GM08714 (cell line): ENCODE data around the gene MRPS2.

Experiments
- H3K4me3 ChIP-seq: fragments of 200-500 bp; sonication (Bioruptor generic); 2 replicates; pipeline ENCODE4 v1.5.1; 2014; ENCODE audit warnings: mild to moderate bottlenecking, low read length, inconsistent platforms
- ZNF274 ChIP-seq: IDR thresholded peaks from 2 replicates; pipeline ENCODE4 v1.6.1; 2012; ENCODE audit warnings: mild to moderate bottlenecking, low read depth, low read length

Gene MRPS2

DNA sequence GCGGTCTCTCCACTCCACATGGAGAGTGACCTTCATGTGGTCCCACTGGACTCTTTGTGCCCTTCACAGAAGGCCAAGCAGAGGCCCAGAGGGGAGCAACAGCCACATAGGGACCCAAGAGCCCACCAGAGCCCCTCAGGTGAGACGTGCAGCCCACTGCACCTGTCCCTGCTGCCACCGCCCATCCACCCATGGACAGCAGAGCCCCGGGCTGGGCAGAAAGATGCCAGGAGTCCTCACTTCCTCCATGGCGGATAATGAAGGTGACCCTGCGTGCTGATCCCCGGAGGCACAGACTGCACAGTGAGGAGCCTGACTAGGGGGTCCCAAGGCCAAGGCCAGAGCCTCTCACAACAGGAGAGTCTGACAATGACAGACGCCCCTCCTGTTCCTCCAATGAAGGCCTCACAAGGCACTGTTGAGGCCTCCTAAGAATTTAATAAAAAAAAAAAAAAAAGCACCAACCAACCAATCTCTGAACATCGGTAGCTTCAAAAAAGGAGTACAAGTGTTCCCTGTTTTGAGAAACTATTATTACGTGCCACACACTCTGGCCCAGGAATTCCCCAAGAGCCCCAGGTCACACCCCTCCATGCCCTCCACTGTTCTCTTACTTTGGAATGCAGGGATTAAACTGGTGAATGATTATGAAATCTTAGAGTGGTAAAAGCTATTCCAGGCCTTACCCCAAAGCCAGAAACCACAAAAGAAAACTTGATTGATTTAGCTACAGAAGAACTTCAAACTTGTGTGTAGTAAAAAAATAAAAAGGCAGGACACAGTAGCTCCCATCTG lies 23.7 kb upstream of the MRPS2 start:
- no peak for TF ChIP-seq ZNF274
- no peak overlapping the region for H3K4me3 ChIP-seq

DNA sequence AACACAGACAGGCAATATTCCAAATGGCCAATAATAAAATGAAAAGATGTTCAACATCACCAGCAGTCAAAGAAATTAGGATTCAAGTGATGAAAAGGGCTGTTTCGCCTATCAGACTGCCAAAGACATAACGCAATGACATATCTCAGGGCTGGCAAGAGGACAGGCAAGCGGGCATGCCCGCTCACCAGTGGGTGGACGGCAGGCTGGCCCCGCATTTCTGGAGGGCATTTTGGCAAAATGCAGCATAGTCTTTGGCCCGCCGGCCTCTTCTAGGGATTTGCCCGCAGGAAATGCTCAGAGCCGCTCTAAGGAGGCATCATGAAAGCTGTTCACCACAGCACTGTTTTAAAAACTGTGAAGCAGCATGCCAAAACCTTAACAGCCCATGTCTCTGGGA lies 22.3 kb upstream of the MRPS2 start:
- H3K4me3 ChIP-seq: no peak overlapping the region
- no peak for TF ChIP-seq ZNF274

DNA sequence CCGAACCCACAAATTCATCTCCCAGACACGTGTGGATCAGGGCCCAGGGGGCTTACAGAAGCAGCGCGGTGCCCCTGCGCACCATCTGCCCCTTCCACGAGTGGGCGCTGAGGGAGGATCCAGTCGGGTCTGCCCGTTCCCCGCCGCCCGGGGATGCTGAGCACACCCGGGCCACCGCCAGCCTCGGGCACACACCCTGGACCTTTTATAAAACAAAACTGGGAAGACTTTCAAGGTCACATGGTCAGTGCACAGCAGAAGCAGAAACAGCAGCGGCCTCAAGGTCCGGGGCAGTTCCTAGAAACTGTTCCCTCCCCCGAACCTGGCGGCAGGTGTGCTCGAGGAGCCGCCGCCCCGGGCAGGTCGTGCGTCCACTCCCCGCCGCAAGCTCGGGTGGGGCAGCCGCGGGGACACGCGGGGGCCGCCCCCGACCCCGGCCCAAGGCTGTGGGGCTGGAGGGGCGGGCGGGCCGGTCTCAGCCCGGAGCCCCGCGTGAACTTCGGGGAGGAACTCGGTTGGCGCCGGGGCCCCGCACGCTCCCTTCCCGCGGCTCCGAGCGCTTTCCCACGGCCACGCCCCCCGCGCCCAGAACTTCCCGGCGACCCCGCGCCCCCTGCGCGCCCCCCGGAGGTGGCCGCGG lies 21.5 kb upstream of the MRPS2 start:
- H3K4me3 ChIP-seq: peak overlapping the region; percentile 32; the same call in 1 of the 2 replicates
- no peak for TF ChIP-seq ZNF274

DNA sequence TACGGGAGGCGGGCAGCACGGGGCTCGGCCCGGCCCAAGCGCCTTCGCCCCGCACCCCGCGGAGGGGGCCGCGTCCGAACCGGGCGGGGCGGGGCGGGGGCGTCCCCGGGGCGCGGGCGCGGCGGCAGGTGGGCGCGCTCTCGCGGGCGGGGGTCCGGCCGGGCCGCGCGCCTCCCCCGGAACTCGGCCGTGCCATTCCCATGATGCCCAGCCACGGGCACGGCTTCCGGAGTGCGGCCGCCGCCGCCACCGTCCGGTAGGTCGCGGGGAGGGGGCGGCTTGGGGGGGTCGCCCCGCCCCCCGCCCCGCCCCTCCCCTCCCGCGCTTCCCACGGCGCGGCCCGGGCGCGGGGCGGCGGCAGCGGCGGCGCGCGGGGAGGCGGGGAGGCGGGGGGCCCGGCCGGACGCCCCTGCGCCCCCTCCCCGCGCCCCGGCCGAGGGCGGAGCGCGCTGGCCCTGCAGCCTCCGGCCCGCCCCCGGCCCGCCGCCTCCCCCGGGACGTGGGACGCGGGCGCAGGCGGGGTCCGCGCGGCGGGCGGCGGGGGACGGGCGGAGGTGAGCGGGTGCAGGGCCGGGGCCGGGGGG lies 20.9 kb upstream of the MRPS2 start, which contains the start of gene PPP1R26:
Gene PPP1R26, plus strand, starts transcription at position 314 of the 584 bp plus-strand sequence. CDS start 4,729 bp downstream, outside the sequence.
- no peak for TF ChIP-seq ZNF274
- peak within 1 kb of the TSS; percentile 67 for H3K4me3 ChIP-seq

DNA sequence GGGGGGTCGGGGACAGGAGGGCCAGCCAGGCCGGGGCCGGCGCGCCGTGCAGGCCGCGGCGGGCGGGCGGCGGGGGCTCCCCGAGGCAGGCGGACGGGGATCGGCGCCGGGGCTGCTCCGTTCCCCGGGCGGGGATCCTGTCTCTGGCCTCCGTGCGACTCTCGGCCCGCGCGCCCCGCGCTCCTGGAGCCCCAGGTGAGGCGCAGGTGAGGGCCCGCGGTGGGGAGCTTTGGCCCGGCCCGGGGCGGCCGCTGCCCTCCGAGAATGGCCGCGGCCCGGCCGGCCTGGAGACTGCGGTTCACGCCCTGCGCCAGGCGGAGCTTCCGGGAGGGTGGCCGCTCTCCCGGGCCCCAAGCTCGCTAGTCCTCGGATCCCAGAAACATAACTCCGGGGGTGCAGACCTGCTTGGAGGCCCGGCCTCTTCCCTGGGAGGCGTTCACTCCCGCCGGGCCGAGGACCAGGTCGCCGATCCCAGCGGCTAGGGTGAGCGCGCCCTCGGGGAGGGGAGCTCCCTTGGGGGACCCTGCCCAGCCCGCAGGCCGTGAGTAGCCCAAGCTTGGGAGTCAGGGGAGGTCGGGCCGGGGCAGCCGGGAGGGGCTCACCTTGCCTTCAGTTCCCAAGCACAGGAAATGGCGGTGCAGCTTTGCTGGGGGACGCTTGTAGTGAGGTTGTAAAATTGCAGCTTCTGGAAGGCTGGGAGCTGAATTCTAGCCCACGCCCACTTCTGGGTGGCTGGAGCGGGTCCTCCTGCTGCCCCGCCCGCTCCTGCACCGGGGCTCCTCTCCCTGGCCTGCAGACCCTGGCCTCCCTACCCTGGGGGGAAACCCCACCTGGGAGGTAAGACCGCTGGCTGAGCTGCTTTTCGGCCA lies 20.2 kb upstream of the MRPS2 start:
- TF ChIP-seq ZNF274: no peak
- peak overlapping the region; percentile 67 for H3K4me3 ChIP-seq

DNA sequence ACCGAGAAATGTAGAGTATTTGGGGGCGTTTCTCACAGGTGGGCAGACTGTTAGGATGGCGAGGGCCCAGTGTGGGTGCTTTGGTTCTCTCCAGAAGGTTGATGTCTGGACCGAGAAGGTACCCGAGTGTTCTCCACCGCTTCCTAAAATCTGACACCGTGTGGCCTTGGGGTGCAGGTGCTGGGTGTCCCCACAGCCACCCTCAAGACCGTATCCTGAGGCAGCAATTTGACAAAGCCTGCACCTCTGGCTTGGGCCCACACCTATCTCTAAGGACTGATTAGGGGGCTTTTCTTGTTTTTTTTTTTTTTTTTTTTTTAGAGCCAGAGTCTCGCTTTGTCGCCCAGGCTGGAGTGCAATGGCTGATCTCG lies 19.6 kb upstream of the MRPS2 start:
- no peak for TF ChIP-seq ZNF274
- H3K4me3 ChIP-seq: peak overlapping the region; percentile 67; the same call in 1 of the 2 replicates

DNA sequence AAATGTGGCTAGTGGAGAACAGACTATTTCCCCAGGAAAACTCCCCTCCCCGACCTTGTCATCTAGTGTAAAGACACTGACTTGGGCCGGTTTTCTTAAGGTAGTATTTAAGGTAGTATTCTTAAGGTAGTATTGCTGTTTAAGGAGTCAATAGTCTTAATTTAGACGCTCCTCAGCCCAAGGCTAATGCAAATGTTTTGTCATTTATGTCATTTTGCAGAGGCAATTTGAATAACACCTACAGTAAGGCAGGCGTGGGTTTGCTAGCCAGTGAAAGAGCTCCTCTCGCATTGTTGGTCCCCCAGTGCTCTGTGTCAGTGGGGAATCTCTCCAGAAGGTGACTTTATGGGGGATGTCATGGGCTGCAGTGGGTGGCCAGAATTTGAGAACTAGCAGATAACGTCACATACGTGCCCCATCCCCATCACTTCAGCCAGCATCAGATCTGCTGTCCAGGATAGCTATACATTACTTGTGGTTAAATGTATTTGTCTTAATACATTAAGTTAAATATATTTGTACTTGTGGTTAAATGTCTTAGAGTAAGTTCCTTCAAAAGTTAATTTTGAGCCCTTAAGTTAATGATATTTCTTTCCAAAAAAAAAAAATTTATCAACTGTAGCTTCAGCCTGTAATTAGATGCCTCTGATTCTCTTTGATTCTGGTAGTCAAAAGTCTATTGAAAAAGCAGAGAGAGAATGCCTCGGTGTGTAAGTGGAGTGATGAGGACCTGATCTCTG lies 18.3 kb upstream of the MRPS2 start:
- no peak for TF ChIP-seq ZNF274
- H3K4me3 ChIP-seq: no peak overlapping the region

DNA sequence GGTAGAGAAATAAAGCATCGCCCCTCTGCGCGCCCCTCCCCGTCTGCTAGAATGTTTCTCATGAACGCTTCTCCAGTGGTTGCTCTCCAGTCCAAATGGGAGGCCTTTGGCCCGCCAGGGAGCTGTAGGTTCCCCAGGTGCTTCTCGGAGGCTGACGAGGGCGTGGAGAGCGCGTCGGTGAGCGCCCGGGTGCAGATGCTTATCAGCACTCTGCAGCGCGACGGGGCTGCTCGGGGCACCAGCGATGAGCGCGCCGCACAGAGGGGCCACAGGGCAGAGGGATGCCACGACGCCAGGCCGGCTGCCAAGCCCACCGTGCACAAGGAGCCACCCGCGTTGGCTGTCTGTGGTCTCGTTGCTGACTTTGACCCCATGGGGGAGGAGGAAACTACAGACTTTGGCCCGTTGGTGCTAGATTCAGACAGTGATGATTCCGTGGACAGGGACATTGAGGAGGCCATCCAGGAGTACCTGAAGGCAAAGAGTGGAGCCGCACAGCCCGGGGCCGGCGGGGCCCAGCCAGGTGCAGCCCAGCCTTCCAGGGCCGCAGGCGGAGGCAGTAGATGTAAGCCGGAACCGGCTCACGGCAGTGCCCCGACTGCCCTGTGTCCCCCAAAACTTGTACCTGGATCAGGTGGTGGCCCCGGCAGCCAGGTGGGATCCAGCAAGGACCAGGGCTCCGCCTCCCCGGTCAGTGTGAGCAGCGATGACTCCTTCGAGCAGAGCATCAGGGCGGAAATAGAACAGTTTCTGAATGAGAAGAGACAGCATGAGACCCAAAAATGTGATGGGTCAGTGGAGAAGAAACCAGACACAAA lies 15.8 kb upstream of the MRPS2 start:
- H3K4me3 ChIP-seq: no peak overlapping the region
- TF ChIP-seq ZNF274: no peak

DNA sequence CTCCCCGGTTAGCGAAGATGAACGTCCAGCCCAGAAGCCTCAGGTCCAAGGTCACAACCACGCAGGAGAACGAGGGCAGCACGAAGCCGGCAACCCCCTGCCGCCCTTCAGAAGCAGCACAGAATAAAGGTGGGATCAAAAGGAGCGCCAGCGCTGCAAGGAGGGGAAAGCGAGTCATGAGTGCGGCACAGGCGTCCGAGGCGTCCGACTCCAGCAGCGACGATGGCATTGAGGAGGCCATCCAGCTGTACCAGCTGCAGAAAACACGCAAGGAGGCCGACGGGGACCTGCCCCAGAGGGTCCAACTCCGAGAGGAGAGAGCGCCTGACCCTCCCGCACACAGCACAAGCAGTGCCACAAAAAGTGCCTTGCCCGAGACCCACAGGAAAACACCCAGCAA lies 15.1 kb upstream of the MRPS2 start:
- TF ChIP-seq ZNF274: no peak
- H3K4me3 ChIP-seq: no peak overlapping the region

DNA sequence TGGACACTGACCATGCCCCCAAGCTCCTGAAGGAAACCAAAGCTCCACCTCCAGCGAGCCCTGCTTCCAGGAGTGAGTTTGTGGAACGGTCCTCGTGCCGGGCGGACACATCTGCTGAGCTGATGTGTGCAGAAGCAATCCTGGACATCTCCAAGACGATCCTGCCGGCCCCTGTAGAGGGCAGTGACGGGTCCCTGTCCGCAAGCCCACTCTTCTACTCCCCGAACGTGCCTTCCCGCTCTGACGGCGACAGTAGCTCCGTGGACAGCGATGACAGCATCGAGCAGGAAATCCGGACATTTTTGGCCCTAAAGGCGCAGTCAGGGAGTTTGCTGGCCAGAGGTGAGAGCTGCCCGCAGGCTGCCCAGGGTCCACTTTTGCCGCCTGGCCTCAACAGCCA lies 14.7 kb upstream of the MRPS2 start:
- TF ChIP-seq ZNF274: no peak

DNA sequence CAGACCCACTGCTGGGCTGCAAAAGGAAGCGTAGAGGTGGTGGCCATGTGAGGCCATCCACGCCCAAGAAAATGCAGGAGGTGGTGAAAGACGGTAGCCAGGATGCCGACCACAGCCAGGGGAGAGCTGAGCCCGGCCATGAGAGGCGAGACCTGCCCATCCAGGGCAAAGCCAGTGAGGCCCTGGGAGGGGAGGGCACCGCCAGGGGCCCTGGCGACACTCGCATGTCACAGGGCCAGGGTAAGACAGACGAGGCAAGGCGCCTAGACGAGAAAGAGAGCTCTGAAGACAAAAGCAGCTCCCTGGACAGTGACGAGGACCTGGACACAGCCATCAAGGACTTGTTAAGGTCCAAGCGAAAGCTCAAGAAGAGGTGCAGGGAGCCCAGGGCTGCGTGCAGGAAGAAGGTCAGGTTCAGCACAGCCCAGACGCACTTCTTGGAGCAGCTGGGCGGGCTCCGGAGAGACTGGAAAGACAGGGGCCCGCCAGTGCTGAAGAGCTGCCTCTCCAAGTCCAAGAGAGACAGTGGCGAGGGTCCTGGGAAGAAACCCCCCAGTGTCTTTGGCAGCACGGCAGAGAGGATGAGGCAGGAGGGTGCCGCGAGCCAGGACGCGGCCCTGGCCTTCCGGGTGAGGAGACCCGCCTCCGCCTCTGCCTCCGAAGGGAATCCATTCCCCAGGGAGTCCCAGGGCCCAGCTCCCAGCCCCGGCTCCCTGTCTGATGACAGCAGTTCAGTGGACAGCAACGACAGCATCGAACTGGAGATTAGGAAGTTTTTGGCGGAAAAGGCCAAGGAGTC lies 14.0 kb upstream of the MRPS2 start:
- no peak overlapping the region for H3K4me3 ChIP-seq
- no peak for TF ChIP-seq ZNF274

More for the DNA sequence above, 14.7 kb upstream of the MRPS2 start:
- H3K4me3 ChIP-seq: no peak overlapping the region
